B cell (primary cell): ENCODE results near the gene OR52E6. TPM values are rescaled to one million over a fixed set of nuclear protein-coding genes. Genes with fewer than 3 reads are reported as not detected.

Experiments
- ATAC-seq: fragments of 200-7000 bp; cut with Tn5 transposase; one replicate; pipeline ENCODE4 v1.10.0; 2021; ENCODE audit warnings: low read depth, mild to moderate bottlenecking, moderate number of reproducible peaks, moderate library complexity
- CTCF ChIA-PET: fragments of 350-600 bp; sonication (Branson Sonifier 250); formaldehyde crosslinking; loops from one replicate; lab custom pipeline; 2021; ENCODE audit warnings: antibody characterized with exemption, inconsistent platforms; lab: Charles Lee
- POLR2A ChIA-PET: fragments of 350-600 bp; sonication (Branson Sonifier 250); formaldehyde crosslinking; loops from one replicate; lab custom pipeline; 2021; ENCODE audit warnings: antibody characterized with exemption; lab: Charles Lee
- DNase-seq: peaks from one replicate; pipeline ENCODE4 v3.0.0; 2013
- H2AFZ ChIP-seq: 2 replicates; pipeline ENCODE4 v1.6.1; 2012; ENCODE audit warnings: mild to moderate bottlenecking, low read depth, low read length; ENCODE audit not compliant: insufficient read depth, poor library complexity, severe bottlenecking
- H3K27ac ChIP-seq, 2 donors: 1 replicate in 1 of 2; 2 replicates in 1 of 2; pipeline ENCODE4 v1.5.1; 2012 to 2013; ENCODE audit warnings: low read length in 2 of 2, mild to moderate bottlenecking in 2 of 2, moderate library complexity in 1 of 2
- H3K27me3 ChIP-seq, 4 experiments: fragments of 200-600 bp in 1 of 4; sonication (generic) in 1 of 4; replicated peaks in 1 of 4; 1 replicate in 2 of 4; 2 replicates in 2 of 4; pipeline versions ENCODE4 v1.6.1 to v1.7.0; 2013 to 2016; ENCODE audit warnings: low read length in 3 of 4, mild to moderate bottlenecking in 2 of 4, mixed read lengths in 1 of 4, moderate library complexity in 1 of 4; ENCODE audit not compliant: insufficient read depth in 4 of 4, control insufficient read depth in 3 of 4; ENCODE audit errors: control extremely low read depth in 1 of 4
- H3K36me3 ChIP-seq, 2 experiments: replicated peaks in 1 of 2; 1 replicate in 1 of 2; 2 replicates in 1 of 2; pipeline versions ENCODE4 v1.6.1 to v1.7.1; 2013; ENCODE audit warnings: low read length in 1 of 2; ENCODE audit not compliant: insufficient read depth in 2 of 2, control insufficient read depth in 1 of 2; ENCODE audit errors: control extremely low read depth in 1 of 2, extremely low read depth in 1 of 2
- H3K4me1 ChIP-seq, 2 donors: fragments of 200-600 bp in 1 of 2; sonication (generic) in 1 of 2; 1 replicate in 1 of 2; 2 replicates in 1 of 2; pipeline versions ENCODE4 v1.5.1 to v1.6.1; 2013 to 2017; ENCODE audit warnings: low read length in 2 of 2; ENCODE audit not compliant: control insufficient read depth in 2 of 2, insufficient read depth in 2 of 2
- H3K4me2 ChIP-seq: replicated peaks from 2 replicates; pipeline ENCODE3; 2012; ENCODE audit warnings: mild to moderate bottlenecking, low read depth, low read length; ENCODE audit not compliant: poor library complexity, severe bottlenecking
- H3K4me3 ChIP-seq, 5 experiments: fragments of 200-600 bp in 1 of 5; sonication (generic) in 1 of 5; 1 replicate in 3 of 5; 2 replicates in 2 of 5; pipeline versions ENCODE4 v1.5.1 to v1.7.0; 2011 to 2016; ENCODE audit warnings: low read length in 4 of 5, mild to moderate bottlenecking in 4 of 5, low read depth in 2 of 5, control low read depth in 1 of 5, moderate library complexity in 1 of 5; ENCODE audit not compliant: insufficient read depth in 1 of 5; ENCODE audit errors: control extremely low read depth in 1 of 5, extremely low read depth in 1 of 5
- H3K79me2 ChIP-seq: fragments of 200-600 bp; sonication (generic); one replicate; pipeline ENCODE4 v1.6.0; 2016; ENCODE audit warnings: low read length; ENCODE audit not compliant: control insufficient read depth, insufficient read depth
- H3K9ac ChIP-seq: fragments of 200-600 bp; sonication (generic); 2 replicates; pipeline ENCODE4 v1.6.1; 2017; ENCODE audit warnings: mild to moderate bottlenecking, low read length, moderate library complexity
- H3K9me3 ChIP-seq, 3 donors: one replicate each; pipeline versions ENCODE4 v1.6.1 to v1.7.1; 2013; ENCODE audit warnings: low read length in 2 of 3; ENCODE audit not compliant: control insufficient read depth in 2 of 3, insufficient read depth in 1 of 3; ENCODE audit errors: control extremely low read depth in 1 of 3
- H4K20me1 ChIP-seq: 2 replicates; pipeline ENCODE4 v1.6.0; 2012; ENCODE audit warnings: mild to moderate bottlenecking, low read length; ENCODE audit not compliant: insufficient read depth, control insufficient read depth, poor library complexity, severe bottlenecking
- H3K27ac Mint-ChIP-seq: one replicate; pipeline ENCODE4 v1.8.0; 2021; ENCODE audit warnings: mixed read lengths
- H3K27me3 Mint-ChIP-seq: one replicate; pipeline ENCODE4 v1.8.0; 2021; ENCODE audit warnings: mixed read lengths
- H3K4me1 Mint-ChIP-seq: one replicate; pipeline ENCODE4 v1.8.0; 2021; ENCODE audit warnings: mixed read lengths
- H3K4me3 Mint-ChIP-seq: one replicate; pipeline ENCODE4 v1.8.0; 2021; ENCODE audit warnings: mixed read lengths
- H3K9me3 Mint-ChIP-seq: one replicate; pipeline ENCODE4 v1.8.0; 2022; ENCODE audit warnings: mixed read lengths; ENCODE audit not compliant: insufficient read depth
- EZH2 ChIP-seq: IDR thresholded peaks from 2 replicates; pipeline ENCODE4 v1.6.1; 2012; ENCODE audit warnings: borderline replicate concordance, low read depth, mild to moderate bottlenecking, moderate library complexity, low read length; ENCODE audit not compliant: insufficient read depth, poor library complexity, severe bottlenecking
- WGBS: methylation state at CpG from one replicate; pipeline ENCODE4 v1.1.5; 2013; ENCODE audit warnings: missing lambda C conversion rate; ENCODE audit not compliant: insufficient coverage; 5-methylcytosine and 5-hydroxymethylcytosine counted together
- intact Hi-C: fragments of 100-400 bp; cut with micrococcal nuclease; formaldehyde crosslinking; loops from one replicate; pipeline ENCODE4 v1.10.0; 2022
- polyA plus RNA-seq: library from polyadenylated mRNA; depleted of rRNA; stranded (reverse); fragments of >200 nt; gene quantifications from 2 replicates; pipeline ENCODE4 v1.2.3, GENCODE V29; 2012
- total RNA-seq, 2 donors: library from RNA; stranded (reverse); fragments of 120-200 nt in 1 of 2; gene quantifications; 1 replicate in 1 of 2; 2 replicates in 1 of 2; pipeline versions ENCODE4 v1.2.3 to v1.2.4, GENCODE V29; 2013 to 2022
- TF ChIP-seq, protein P1 (sequence below): fragments of 200-600 bp; IDR thresholded peaks from one replicate; pipeline ENCODE4 v1.8.0; 2022; ENCODE audit warnings: antibody characterized with exemption, mild to moderate bottlenecking

Gene OR52E6
- total and polyA plus RNA-seq, 2 donors (not counting 1 experiment from before 2014, with no cell fraction given), result not detected

DNA sequence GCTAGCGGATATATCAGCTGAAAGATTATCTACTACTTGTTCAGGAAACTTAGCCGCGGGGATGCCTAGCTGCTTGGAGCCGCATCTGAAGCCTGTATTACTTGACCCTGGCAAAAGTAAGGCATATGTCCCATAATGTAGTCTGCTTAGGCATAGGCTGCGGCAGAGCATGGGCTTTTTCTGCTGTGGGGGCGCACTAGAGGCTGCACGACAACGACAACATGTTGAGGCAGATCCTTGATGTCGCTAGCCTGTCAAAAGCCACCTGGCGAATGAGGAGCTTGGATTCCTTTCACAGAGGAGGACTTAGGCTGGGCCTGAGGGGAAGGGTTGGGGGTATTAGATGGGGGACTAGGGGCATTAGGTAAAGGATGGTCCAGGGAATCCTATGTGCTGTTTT lies 34.1 kb downstream of the OR52E6 start:
- TF ChIP-seq, protein P1, sequence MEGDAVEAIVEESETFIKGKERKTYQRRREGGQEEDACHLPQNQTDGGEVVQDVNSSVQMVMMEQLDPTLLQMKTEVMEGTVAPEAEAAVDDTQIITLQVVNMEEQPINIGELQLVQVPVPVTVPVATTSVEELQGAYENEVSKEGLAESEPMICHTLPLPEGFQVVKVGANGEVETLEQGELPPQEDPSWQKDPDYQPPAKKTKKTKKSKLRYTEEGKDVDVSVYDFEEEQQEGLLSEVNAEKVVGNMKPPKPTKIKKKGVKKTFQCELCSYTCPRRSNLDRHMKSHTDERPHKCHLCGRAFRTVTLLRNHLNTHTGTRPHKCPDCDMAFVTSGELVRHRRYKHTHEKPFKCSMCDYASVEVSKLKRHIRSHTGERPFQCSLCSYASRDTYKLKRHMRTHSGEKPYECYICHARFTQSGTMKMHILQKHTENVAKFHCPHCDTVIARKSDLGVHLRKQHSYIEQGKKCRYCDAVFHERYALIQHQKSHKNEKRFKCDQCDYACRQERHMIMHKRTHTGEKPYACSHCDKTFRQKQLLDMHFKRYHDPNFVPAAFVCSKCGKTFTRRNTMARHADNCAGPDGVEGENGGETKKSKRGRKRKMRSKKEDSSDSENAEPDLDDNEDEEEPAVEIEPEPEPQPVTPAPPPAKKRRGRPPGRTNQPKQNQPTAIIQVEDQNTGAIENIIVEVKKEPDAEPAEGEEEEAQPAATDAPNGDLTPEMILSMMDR, result no peak
- no peak for TF ChIP-seq EZH2
- POLR2A ChIA-PET, result no interaction called here
- CTCF ChIA-PET, result interaction anchor here (0.8 to 2.2 kb wide), 11 partner anchors 80 to 1171 kb away, joined by 3 to 19 read pairs (median 4); partner anchors contain the start of genes OR51D1, TRIM22 and TRIM5
- Histone ChIP-seq H3K9ac (no peak overlapping the region), H3K9me3 (peaks cover 0 to 3% (median 0%) of the 10 kb centered on the region in 3 donors), H2AFZ (no peak overlapping the region), H3K27me3 (peaks cover 0 to 11% (median 9%) of the 10 kb centered on the region in 4 experiments), H4K20me1 (no peaks in the 10 kb centered on the region), H3K4me3 (no peak overlapping the region), H3K27ac (no peak overlapping the region), H3K4me2 (no peak overlapping the region), H3K36me3 (no peaks in the 10 kb centered on the region), H3K4me1 (peaks cover 10 to 12% of the 10 kb centered on the region in 2 donors), H3K79me2 (no peaks in the 10 kb centered on the region)
- H3K4me1 Mint-ChIP-seq, result peaks cover 12% of the 10 kb centered on the region
- no peak overlapping the region for H3K27ac Mint-ChIP-seq
- peaks cover 46% of the 10 kb centered on the region for H3K27me3 Mint-ChIP-seq
- no peak overlapping the region for H3K4me3 Mint-ChIP-seq
- 58% methylated on average over 8 of the region's 10 CpGs for WGBS
- H3K9me3 Mint-ChIP-seq, result peaks cover 3% of the 10 kb centered on the region
- ATAC-seq, result no peak
- intact Hi-C loops, result no loop called here
- no peak for DNase-seq

DNA sequence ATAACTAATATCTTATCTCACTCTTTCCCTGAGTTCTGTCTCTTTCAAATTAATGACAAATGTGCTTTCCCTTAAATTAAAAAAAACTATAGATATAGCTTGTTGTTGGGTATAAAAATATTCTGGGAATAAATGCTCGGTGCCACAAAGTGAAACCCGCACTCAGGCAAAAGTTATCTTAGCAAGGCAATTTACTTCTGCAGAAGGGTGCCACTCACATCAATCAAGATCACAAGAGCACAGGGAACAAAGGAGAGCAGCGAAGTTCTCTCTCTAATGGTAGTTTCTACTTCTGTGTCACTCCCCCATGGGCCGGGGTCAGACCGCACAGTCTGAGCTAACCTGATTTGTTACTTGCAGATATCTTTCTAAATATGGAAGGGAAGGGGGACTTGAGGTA lies 37.7 kb downstream of the OR52E6 start:
- intact Hi-C loops, result no loop called here
- Histone ChIP-seq H3K4me1 (peaks cover 4 to 8% of the 10 kb centered on the region in 2 donors), H3K9me3 (peaks cover 0 to 3% (median 0%) of the 10 kb centered on the region in 3 donors), H3K36me3 (no peaks in the 10 kb centered on the region), H3K9ac (no peak overlapping the region), H3K79me2 (no peaks in the 10 kb centered on the region), H2AFZ (no peak overlapping the region), H3K27ac (no peak overlapping the region), H3K27me3 (peaks cover 0 to 15% (median 4%) of the 10 kb centered on the region in 4 experiments), H3K4me3 (no peak overlapping the region), H4K20me1 (no peaks in the 10 kb centered on the region), H3K4me2 (no peak overlapping the region)
- CTCF ChIA-PET, result interaction anchor here (1.1 kb wide), 1 partner anchor 198 kb away, joined by 3 read pairs; no protein-coding TSS in a partner anchor
- POLR2A ChIA-PET, result no interaction called here
- H3K9me3 Mint-ChIP-seq, result peaks cover 3% of the 10 kb centered on the region
- ATAC-seq, result no peak
- no peak for DNase-seq
- no peak overlapping the region for H3K4me3 Mint-ChIP-seq
- WGBS, result 94% methylated on average over 4 of the region's 5 CpGs
- TF ChIP-seq EZH2, result no peak
- TF ChIP-seq, protein P1, result no peak
- H3K4me1 Mint-ChIP-seq, result peaks cover 8% of the 10 kb centered on the region
- H3K27me3 Mint-ChIP-seq, result peaks cover 35% of the 10 kb centered on the region
- no peak overlapping the region for H3K27ac Mint-ChIP-seq
